ENCODE results near the gene RAD52. TPM values are rescaled to one million over a fixed set of nuclear protein-coding genes. Genes with fewer than 3 reads are reported as not detected.

The RAD52 gene
- total and polyA plus RNA-seq, 2 donors (not counting 1 experiment from before 2014, with no cell fraction given): 22.9 to 27.6 TPM

GRCh38 chr12:873954-874353, 75.5 kb downstream of the RAD52 start:
- Histone ChIP-seq H3K9ac (ENCODE audit: low read length) (no peak overlapping the region), H3K4me3 (ENCODE audit: control extremely low read depth in 1 of 5, extremely low read depth in 1 of 5, insufficient read depth in 1 of 5, low read depth in 2 of 5, low read length in 4 of 5) (no peak overlapping the region), H3K27ac (ENCODE audit: low read length in 2 of 2) (no peak overlapping the region), H3K9me3 (ENCODE audit: control extremely low read depth in 1 of 3, control insufficient read depth in 2 of 3, insufficient read depth in 1 of 3, low read length in 2 of 3) (no peaks in the 10 kb centered on the region), H3K36me3 (replicated peaks in 1 of 2; ENCODE audit: control extremely low read depth in 1 of 2, control insufficient read depth in 1 of 2, extremely low read depth in 1 of 2, insufficient read depth in 2 of 2, low read length in 1 of 2) (peaks cover 3 to 35% of the 10 kb centered on the region in 2 experiments), H4K20me1 (ENCODE audit: control insufficient read depth, insufficient read depth, low read length, poor library complexity, severe bottlenecking) (no peaks in the 10 kb centered on the region), H3K4me2 (replicated peaks; ENCODE audit: low read depth, low read length, poor library complexity, severe bottlenecking) (no peak overlapping the region), H3K27me3 (replicated peaks in 1 of 4; ENCODE audit: control extremely low read depth in 1 of 4, control insufficient read depth in 3 of 4, insufficient read depth in 4 of 4, low read length in 3 of 4) (no peaks in the 10 kb centered on the region), H2AFZ (ENCODE audit: insufficient read depth, low read depth, low read length, poor library complexity, severe bottlenecking) (no peak overlapping the region), H3K79me2 (ENCODE audit: control insufficient read depth, insufficient read depth, low read length) (no peaks in the 10 kb centered on the region), H3K4me1 (ENCODE audit: control insufficient read depth in 2 of 2, insufficient read depth in 2 of 2, low read length in 2 of 2) (no peaks in the 10 kb centered on the region)
- H3K4me3 Mint-ChIP-seq: no peak overlapping the region
- H3K27ac Mint-ChIP-seq: no peak overlapping the region
- no peaks in the 10 kb centered on the region for H3K4me1 Mint-ChIP-seq
- H3K27me3 Mint-ChIP-seq: no peaks in the 10 kb centered on the region
- no peaks in the 10 kb centered on the region for H3K9me3 Mint-ChIP-seq (ENCODE audit: insufficient read depth)
- ChIA-PET CTCF (interaction anchor here (0.8 to 4.0 kb wide), 8 partner anchors 9 to 303 kb away, joined by 3 to 19 read pairs (median 3); no protein-coding TSS in a partner anchor), POLR2A (no interaction called here)
- TF ChIP-seq EZH2 (IDR thresholded peaks at IDR 0.05; ENCODE audit: borderline replicate concordance, insufficient read depth, low read depth, low read length, poor library complexity, severe bottlenecking): no peak
- TF ChIP-seq, protein P1, sequence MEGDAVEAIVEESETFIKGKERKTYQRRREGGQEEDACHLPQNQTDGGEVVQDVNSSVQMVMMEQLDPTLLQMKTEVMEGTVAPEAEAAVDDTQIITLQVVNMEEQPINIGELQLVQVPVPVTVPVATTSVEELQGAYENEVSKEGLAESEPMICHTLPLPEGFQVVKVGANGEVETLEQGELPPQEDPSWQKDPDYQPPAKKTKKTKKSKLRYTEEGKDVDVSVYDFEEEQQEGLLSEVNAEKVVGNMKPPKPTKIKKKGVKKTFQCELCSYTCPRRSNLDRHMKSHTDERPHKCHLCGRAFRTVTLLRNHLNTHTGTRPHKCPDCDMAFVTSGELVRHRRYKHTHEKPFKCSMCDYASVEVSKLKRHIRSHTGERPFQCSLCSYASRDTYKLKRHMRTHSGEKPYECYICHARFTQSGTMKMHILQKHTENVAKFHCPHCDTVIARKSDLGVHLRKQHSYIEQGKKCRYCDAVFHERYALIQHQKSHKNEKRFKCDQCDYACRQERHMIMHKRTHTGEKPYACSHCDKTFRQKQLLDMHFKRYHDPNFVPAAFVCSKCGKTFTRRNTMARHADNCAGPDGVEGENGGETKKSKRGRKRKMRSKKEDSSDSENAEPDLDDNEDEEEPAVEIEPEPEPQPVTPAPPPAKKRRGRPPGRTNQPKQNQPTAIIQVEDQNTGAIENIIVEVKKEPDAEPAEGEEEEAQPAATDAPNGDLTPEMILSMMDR (IDR thresholded peaks at IDR 0.05): no peak
- DNase-seq (no peak), ATAC-seq (ENCODE audit: low read depth) (no peak)
- 100% methylated on average over 1 of the region's 2 CpGs for WGBS (ENCODE audit: insufficient coverage)
- intact Hi-C loops (cut with micrococcal nuclease): no loop called here

DNA sequence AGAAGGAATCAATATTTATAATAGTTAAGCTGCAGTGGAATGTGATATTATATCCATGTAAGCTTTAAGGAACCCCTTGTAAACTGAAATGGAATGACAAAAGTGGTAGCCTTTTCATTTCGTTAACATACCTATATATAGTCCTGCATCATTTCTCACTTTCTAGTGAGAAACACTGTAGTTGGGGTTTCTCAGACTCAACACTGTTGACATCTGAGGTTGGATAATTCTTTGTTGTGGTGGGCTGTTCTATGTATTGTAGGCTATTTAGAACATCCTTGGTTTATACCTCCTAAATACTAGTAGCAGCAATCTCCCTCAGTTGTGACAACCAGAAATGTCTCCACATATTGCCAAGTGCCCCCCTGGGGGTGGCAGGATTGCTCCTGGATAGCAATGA, 79.1 kb downstream of the RAD52 start:
- Mint-ChIP-seq H3K4me1 (no peaks in the 10 kb centered on the region), H3K27me3 (no peaks in the 10 kb centered on the region), H3K27ac (no peak overlapping the region), H3K9me3 (ENCODE audit: insufficient read depth) (no peaks in the 10 kb centered on the region), H3K4me3 (no peak overlapping the region)
- Histone ChIP-seq H3K27ac (ENCODE audit: low read length in 2 of 2) (no peak overlapping the region), H3K79me2 (ENCODE audit: control insufficient read depth, insufficient read depth, low read length) (no peaks in the 10 kb centered on the region), H3K9me3 (ENCODE audit: control extremely low read depth in 1 of 3, control insufficient read depth in 2 of 3, insufficient read depth in 1 of 3, low read length in 2 of 3) (no peaks in the 10 kb centered on the region), H2AFZ (ENCODE audit: insufficient read depth, low read depth, low read length, poor library complexity, severe bottlenecking) (no peak overlapping the region), H3K36me3 (replicated peaks in 1 of 2; ENCODE audit: control extremely low read depth in 1 of 2, control insufficient read depth in 1 of 2, extremely low read depth in 1 of 2, insufficient read depth in 2 of 2, low read length in 1 of 2) (peaks cover 2 to 42% of the 10 kb centered on the region in 2 experiments), H3K9ac (ENCODE audit: low read length) (no peak overlapping the region), H4K20me1 (ENCODE audit: control insufficient read depth, insufficient read depth, low read length, poor library complexity, severe bottlenecking) (no peaks in the 10 kb centered on the region), H3K4me3 (ENCODE audit: control extremely low read depth in 1 of 5, extremely low read depth in 1 of 5, insufficient read depth in 1 of 5, low read depth in 2 of 5, low read length in 4 of 5) (no peak overlapping the region), H3K4me1 (ENCODE audit: control insufficient read depth in 2 of 2, insufficient read depth in 2 of 2, low read length in 2 of 2) (no peaks in the 10 kb centered on the region), H3K4me2 (replicated peaks; ENCODE audit: low read depth, low read length, poor library complexity, severe bottlenecking) (no peak overlapping the region), H3K27me3 (replicated peaks in 1 of 4; ENCODE audit: control extremely low read depth in 1 of 4, control insufficient read depth in 3 of 4, insufficient read depth in 4 of 4, low read length in 3 of 4) (no peaks in the 10 kb centered on the region)
- no peak for ATAC-seq (ENCODE audit: low read depth)
- DNase-seq: no peak
- POLR2A ChIA-PET: no interaction called here
- WGBS (ENCODE audit: insufficient coverage): no CpG with 5 or more reads among the region's 1 CpG
- TF ChIP-seq EZH2 (IDR thresholded peaks at IDR 0.05; ENCODE audit: borderline replicate concordance, insufficient read depth, low read depth, low read length, poor library complexity, severe bottlenecking): no peak
- TF ChIP-seq, protein P1 (IDR thresholded peaks at IDR 0.05): no peak
- intact Hi-C loops (cut with micrococcal nuclease): no loop called here
- CTCF ChIA-PET: interaction anchor here (1.2 to 1.4 kb wide), 2 partner anchors 30 to 256 kb away, joined by 3 read pairs; no protein-coding TSS in a partner anchor
